Measurements from ENCODE around the gene TEAD4.

GRCh38 chr12:3042394-3042793 is 83.2 kb downstream of the TEAD4 start:
- TF ChIP-seq GATA2 (IDR thresholded peaks at IDR 0.05; ENCODE audit: low read depth, low read length), result no peak
- no peak for TF ChIP-seq GATA3 (IDR thresholded peaks at IDR 0.05; ENCODE audit: low read depth, low read length)
